Astrocyte of the hippocampus (primary cell): ENCODE data around the gene NT5E.

Experiments
- DNase-seq: peaks from one replicate; pipeline ENCODE4 v3.0.0; 2011; ENCODE audit warnings: low read depth, low spot score

NT5E gene

GRCh38 chr6:85449818-85450759, at the start of gene NT5E:
NT5E (plus strand) TSS chr6:85450083; CDS start chr6:85450140, 57 bp downstream.
- peak; percentile 88 for DNase-seq

GRCh38 chr6:85400331-85400730, 49.6 kb upstream of the NT5E start:
- DNase-seq: no peak

GRCh38 chr6:85401186-85402021, 48.5 kb upstream of the NT5E start:
- DNase-seq: no peak

- DNase-seq: no peak
Measured at GRCh38 chr6:85402071-85402470, 47.8 kb upstream of the NT5E start.

GRCh38 chr6:85402922-85403321, 47.0 kb upstream of the NT5E start:
- no peak for DNase-seq

GRCh38 chr6:85403331-85404015, 46.4 kb upstream of the NT5E start:
- DNase-seq: peak; percentile 83

- DNase-seq: peak; percentile 22
Measured at GRCh38 chr6:85404016-85404563, 45.8 kb upstream of the NT5E start.

- DNase-seq: peak; percentile 90
Measured at GRCh38 chr6:85404564-85405174, 45.2 kb upstream of the NT5E start.

GRCh38 chr6:85405175-85405852, 44.6 kb upstream of the NT5E start:
- DNase-seq: peak; percentile 66

- no peak for DNase-seq
Measured at GRCh38 chr6:85405853-85406198, 44.1 kb upstream of the NT5E start.

- DNase-seq: no peak
Measured at GRCh38 chr6:85406641-85407075, 43.2 kb upstream of the NT5E start.

GRCh38 chr6:85408039-85408438, 41.8 kb upstream of the NT5E start:
- DNase-seq: no peak

GRCh38 chr6:85412911-85413430, 36.9 kb upstream of the NT5E start:
- DNase-seq: no peak

GRCh38 chr6:85416049-85416448, 33.8 kb upstream of the NT5E start:
- no peak for DNase-seq

- DNase-seq: no peak
Measured at GRCh38 chr6:85416766-85417165, 33.1 kb upstream of the NT5E start.

GRCh38 chr6:85417336-85417735, 32.5 kb upstream of the NT5E start:
- DNase-seq: no peak

- peak; percentile 69 for DNase-seq
Measured at GRCh38 chr6:85418059-85418458, 31.8 kb upstream of the NT5E start.

- DNase-seq: peak; percentile 56
Measured at GRCh38 chr6:85419046-85419759, 30.7 kb upstream of the NT5E start.

- no peak for DNase-seq
Measured at GRCh38 chr6:85420551-85420950, 29.3 kb upstream of the NT5E start.

GRCh38 chr6:85421181-85421580, 28.7 kb upstream of the NT5E start:
- DNase-seq: no peak
